GM12891 (cell line): ENCODE data around the gene BICD1.

Experiments used
- DNase-seq: peaks from one replicate; pipeline ENCODE4 v3.0.0; 2011; ENCODE audit warnings: low spot score; ENCODE audit not compliant: insufficient read length
- FAIRE-seq: peaks from 2 replicates; lab custom pipeline; 2011; peaks lifted over from hg19 to GRCh38; lab: Jason Lieb, UNC
- PAX5 ChIP-seq: IDR thresholded peaks from 2 replicates; pipeline ENCODE4 v1.6.1; 2011; ENCODE audit warnings: low read length, moderate library complexity, mild to moderate bottlenecking; ENCODE audit not compliant: insufficient read depth, severe bottlenecking
- POLR2A ChIP-seq: IDR thresholded peaks from 2 replicates; pipeline ENCODE4 v1.6.1; 2011; ENCODE audit warnings: low read depth, low read length, control low read depth
- POLR2AphosphoS5 ChIP-seq: IDR thresholded peaks from 2 replicates; pipeline ENCODE4 v1.6.1; 2011; ENCODE audit warnings: low read depth, low read length, control low read depth
- POU2F2 ChIP-seq: IDR thresholded peaks from 2 replicates; pipeline ENCODE4 v1.6.1; 2011; ENCODE audit warnings: low read depth, mild to moderate bottlenecking, control low read depth, low read length, moderate library complexity
- SPI1 ChIP-seq: IDR thresholded peaks from 2 replicates; pipeline ENCODE4 v1.6.1; 2011; ENCODE audit warnings: low read depth, low read length, control low read depth
- TAF1 ChIP-seq: IDR thresholded peaks from 2 replicates; pipeline ENCODE4 v1.6.1; 2011; ENCODE audit warnings: low read depth, low read length, control low read depth

BICD1 gene

GRCh38 chr12:32155961-32156529 is 49.4 kb downstream of the BICD1 start:
- TF ChIP-seq PAX5 (no peak), POLR2AphosphoS5 (no peak), TAF1 (no peak), POLR2A (no peak), POU2F2 (no peak), SPI1 (no peak)
- FAIRE-seq (peak; percentile 23), DNase-seq (no peak)

- FAIRE-seq (no peak), DNase-seq (no peak)
- no peak for TF ChIP-seq POLR2AphosphoS5
- no peak for TF ChIP-seq SPI1
- TF ChIP-seq TAF1, result no peak
- no peak for TF ChIP-seq POLR2A
- TF ChIP-seq PAX5, result no peak
- TF ChIP-seq POU2F2, result no peak
These were observed 51.9 kb downstream of the BICD1 start for GRCh38 chr12:32158525-32158924.

- DNase-seq, result no peak
- no peak for FAIRE-seq
- no peak for TF ChIP-seq POU2F2
- TF ChIP-seq TAF1, result no peak
- TF ChIP-seq POLR2AphosphoS5, result no peak
- TF ChIP-seq SPI1, result no peak
- TF ChIP-seq POLR2A, result no peak
- no peak for TF ChIP-seq PAX5
These were observed 52.7 kb downstream of the BICD1 start for GRCh38 chr12:32159381-32159780.

- no peak for DNase-seq
- no peak for FAIRE-seq
- TF ChIP-seq TAF1, result no peak
- no peak for TF ChIP-seq SPI1
- no peak for TF ChIP-seq POU2F2
- no peak for TF ChIP-seq POLR2AphosphoS5
- no peak for TF ChIP-seq PAX5
- TF ChIP-seq POLR2A, result no peak
These were observed 53.3 kb downstream of the BICD1 start for GRCh38 chr12:32159925-32160324.

GRCh38 chr12:32161058-32161457 is 54.4 kb downstream of the BICD1 start:
- TF ChIP-seq POLR2AphosphoS5 (no peak), SPI1 (no peak), PAX5 (no peak), POLR2A (no peak), TAF1 (no peak), POU2F2 (no peak)
- DNase-seq, result no peak
- no peak for FAIRE-seq

- FAIRE-seq (no peak), DNase-seq (no peak)
- TF ChIP-seq POLR2AphosphoS5, result no peak
- TF ChIP-seq POLR2A, result no peak
- TF ChIP-seq SPI1, result no peak
- TF ChIP-seq POU2F2, result no peak
- TF ChIP-seq TAF1, result no peak
- TF ChIP-seq PAX5, result no peak
These were observed 56.9 kb downstream of the BICD1 start for GRCh38 chr12:32163596-32163995.

- TF ChIP-seq POLR2A (no peak), SPI1 (no peak), PAX5 (no peak), POU2F2 (no peak), TAF1 (no peak), POLR2AphosphoS5 (no peak)
- no peak for FAIRE-seq
- no peak for DNase-seq
These were observed 59.9 kb downstream of the BICD1 start for GRCh38 chr12:32166510-32166909.

- FAIRE-seq (no peak), DNase-seq (no peak)
- TF ChIP-seq POLR2A (no peak), PAX5 (no peak), POLR2AphosphoS5 (no peak), TAF1 (no peak), POU2F2 (no peak), SPI1 (no peak)
These were observed 63.9 kb downstream of the BICD1 start for GRCh38 chr12:32170437-32170998.

- TF ChIP-seq POLR2A, result no peak
- no peak for TF ChIP-seq TAF1
- TF ChIP-seq SPI1, result no peak
- no peak for TF ChIP-seq PAX5
- no peak for TF ChIP-seq POU2F2
- no peak for TF ChIP-seq POLR2AphosphoS5
- DNase-seq, result no peak
- no peak for FAIRE-seq
These were observed 64.6 kb downstream of the BICD1 start for GRCh38 chr12:32171211-32171610.

- no peak for FAIRE-seq
- no peak for DNase-seq
- no peak for TF ChIP-seq TAF1
- TF ChIP-seq POU2F2, result no peak
- no peak for TF ChIP-seq SPI1
- TF ChIP-seq POLR2A, result no peak
- TF ChIP-seq PAX5, result no peak
- TF ChIP-seq POLR2AphosphoS5, result no peak
These were observed 70.0 kb downstream of the BICD1 start for GRCh38 chr12:32176606-32177005.
